HEK293 (cell line): Measurements from ENCODE around the gene RHOT2.

ENCODE experiments used
- CTCF ChIP-seq: fragments of 450-650 bp; formaldehyde crosslinking; IDR thresholded peaks from 2 replicates; pipeline ENCODE4 v1.5.1; 2016; ENCODE audit warnings: missing biosample characterization, missing genetic modification characterization
- ZBTB49 ChIP-seq: fragments of 450-650 bp; formaldehyde crosslinking; IDR thresholded peaks from 2 replicates; pipeline ENCODE4 v1.5.1; 2016; ENCODE audit warnings: missing biosample characterization, missing genetic modification characterization, low read depth
- ZNF202 ChIP-seq: fragments of 450-650 bp; formaldehyde crosslinking; IDR thresholded peaks from 2 replicates; pipeline ENCODE4 v1.5.1; 2016; ENCODE audit warnings: missing biosample characterization, missing genetic modification characterization, borderline replicate concordance
- ZNF747 ChIP-seq: fragments of 450-650 bp; formaldehyde crosslinking; IDR thresholded peaks from 2 replicates; pipeline ENCODE4 v1.5.1; 2016; ENCODE audit warnings: missing biosample characterization, missing genetic modification characterization

GRCh38 chr16:643050-643368, 24.9 kb upstream of the RHOT2 start:
- TF ChIP-seq CTCF (tag by site-specific recombination) = no peak
- no peak for TF ChIP-seq ZBTB49
- no peak for TF ChIP-seq ZNF747 (tag by site-specific recombination)
- no peak for TF ChIP-seq ZNF202 (tag by site-specific recombination)
